GM19455 (cell line): ENCODE data around the gene SPAG9.

Experiments
- ATAC-seq: cut with Tn5 transposase; IDR thresholded peaks from one replicate; pipeline ENCODE4 v1.9.1; 2021; ENCODE audit not compliant: unreplicated experiment

The SPAG9 gene

GRCh38 chr17:50993544-50993943 is 127.1 kb downstream of the SPAG9 start:
- no peak for ATAC-seq

DNA sequence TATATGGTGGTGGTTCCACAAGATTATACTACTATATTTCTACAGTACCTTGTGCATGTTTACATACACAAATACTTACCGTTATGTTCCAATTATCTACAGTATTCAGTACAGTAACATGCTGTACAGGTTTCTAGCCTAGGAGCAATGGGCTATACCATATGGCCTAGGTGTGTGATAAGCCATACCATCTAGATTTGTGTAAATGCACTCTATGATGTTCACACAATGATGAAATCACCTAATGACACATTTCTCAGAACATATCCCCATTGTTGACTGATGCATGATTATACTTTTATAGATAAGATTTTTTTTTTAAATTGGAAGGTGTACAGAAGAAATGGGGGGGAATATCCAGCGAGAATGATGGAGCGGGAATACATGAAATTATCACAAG is 131.5 kb downstream of the SPAG9 start:
- no peak for ATAC-seq

- no peak for ATAC-seq
Measured at GRCh38 chr17:50988427-50988826, 132.2 kb downstream of the SPAG9 start.

- no peak for ATAC-seq
Measured at GRCh38 chr17:50986989-50987660, 133.5 kb downstream of the SPAG9 start.

DNA sequence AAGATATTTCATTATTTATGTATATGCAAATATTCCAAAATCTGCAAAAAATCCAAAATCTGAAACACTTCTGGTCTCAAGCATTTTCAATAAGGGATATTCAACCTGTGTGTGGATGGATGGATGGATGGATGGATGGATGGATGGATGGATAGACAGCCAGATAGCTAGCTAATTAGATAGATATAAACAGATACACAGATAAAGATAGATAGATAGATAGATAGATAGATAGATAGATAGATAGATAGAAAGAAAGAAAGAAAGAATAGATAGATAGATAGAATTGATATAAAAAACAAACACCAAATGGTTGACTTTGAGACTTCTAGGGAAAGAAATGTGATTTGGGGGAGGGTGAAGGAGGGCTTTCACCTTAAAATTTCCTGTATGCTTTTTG is 139.4 kb downstream of the SPAG9 start:
- ATAC-seq: no peak

GRCh38 chr17:50979524-50979927 is 141.1 kb downstream of the SPAG9 start:
- ATAC-seq: no peak

DNA sequence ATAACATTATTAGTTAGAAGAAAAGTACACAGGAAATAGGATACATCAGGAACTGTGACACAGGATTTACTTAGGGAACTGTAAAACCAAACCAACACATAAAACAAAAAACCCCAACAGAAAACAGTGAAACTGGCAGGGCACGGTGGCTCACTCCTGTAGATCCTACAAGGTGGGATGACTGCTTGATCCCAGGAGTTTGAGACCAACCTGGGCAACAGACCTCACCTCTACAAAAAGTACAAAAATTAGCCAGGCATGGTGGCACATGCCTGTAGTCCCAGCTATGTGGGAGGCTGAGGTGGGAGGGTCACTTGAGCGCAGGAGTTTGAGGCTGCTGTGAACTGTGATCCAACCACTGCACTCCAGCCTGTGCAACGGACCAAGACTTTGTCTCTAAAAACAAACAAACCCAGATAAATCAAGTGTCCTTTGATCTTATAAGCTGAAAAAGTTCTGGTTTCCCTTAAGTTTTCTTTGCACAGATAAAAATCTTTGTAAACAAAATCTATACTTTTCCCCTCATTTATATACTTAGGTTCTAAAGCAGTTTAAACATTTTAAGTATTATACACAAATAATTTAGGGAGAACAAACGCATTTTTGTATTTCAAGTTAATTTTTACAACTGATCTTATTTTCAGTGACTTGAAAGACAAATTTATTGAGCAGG is 143.0 kb downstream of the SPAG9 start:
- ATAC-seq: no peak

DNA sequence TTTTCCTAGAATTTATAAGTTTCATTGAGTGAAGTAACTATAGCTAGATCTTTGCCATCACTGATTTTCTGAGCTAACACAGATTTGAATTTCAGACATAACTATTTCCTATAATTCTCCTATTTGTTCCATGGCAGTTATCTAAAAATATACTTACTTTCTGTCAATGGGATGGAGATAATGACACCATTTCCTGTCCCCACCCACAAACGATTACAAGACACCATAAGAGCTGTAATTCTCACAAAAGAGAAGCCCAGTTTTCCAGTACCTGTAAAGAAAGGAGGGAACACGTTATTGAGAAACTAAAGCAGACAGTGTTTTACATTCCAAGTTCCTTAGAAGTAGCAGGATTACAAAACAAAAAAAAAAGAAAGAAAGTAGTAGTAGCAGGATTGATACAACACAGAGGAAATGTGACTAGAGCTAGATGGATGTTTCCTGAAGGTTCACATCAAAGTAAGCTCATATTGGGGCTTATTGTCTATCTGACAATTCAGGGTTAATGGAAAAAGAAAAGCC is 143.7 kb downstream of the SPAG9 start:
- ATAC-seq: no peak

DNA sequence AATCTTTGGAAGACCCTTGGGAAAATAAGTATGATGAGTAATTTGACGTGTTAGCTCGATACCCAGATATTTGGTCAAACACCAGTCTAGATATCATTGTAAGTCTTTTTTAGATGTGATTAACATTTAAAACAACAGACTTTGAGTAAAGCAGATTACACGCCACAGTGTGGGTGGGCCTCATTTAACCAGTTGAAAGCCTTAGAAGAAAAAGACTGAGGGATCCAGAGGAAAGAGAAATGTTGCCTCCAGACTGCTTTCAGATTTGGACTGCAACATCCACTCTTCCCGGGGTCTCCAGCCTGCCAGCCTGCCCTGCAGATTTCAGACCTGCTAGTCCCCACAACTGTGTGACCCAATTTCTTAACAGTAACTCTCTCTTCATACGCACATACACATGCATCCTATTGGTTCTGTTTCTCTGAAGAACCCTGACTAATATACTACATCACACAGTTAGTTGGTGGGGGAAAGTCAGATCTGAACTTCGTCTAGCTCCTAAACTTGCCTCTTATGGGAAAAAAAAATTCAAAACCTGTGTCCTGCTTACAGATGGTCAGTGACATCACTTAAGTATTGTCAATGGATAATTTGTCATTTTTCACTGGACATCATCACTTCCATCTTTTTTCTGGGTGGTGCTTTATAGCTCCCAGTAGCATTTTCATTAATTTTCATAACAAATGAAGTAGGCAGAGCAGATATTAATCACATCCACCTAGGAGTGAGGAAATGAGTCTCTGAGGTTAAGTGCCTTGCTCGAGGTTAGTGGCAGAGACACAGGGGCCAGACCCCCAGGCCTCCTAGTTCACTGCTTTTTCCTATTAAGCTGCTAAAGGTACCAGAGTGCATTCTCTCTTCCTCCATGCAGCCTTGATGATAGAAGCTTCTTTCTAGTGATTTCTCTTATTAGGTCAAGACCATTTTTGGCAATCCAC is 146.8 kb downstream of the SPAG9 start:
- ATAC-seq: no peak

DNA sequence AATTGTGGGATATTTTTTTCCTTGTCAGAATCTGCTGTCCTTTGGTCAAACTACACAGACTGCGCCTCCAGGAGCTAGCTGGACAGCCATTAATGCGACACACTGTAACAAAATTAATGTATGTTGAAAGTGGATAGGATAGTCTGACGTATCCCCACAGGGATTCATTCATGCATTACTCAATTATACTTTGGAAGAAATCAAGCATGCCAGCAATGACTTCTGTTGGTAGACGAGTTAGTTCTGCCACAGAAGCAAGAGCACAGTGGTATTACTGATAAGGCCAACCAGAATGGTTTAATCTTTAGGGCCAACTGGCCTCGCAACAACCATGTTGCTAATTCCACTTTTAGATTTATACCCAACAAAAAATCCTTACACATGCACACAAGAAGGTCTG is 148.1 kb downstream of the SPAG9 start:
- no peak for ATAC-seq

GRCh38 chr17:50967795-50968194 is 152.9 kb downstream of the SPAG9 start:
- no peak for ATAC-seq

GRCh38 chr17:50966163-50966666 is 154.5 kb downstream of the SPAG9 start:
- ATAC-seq: no peak

DNA sequence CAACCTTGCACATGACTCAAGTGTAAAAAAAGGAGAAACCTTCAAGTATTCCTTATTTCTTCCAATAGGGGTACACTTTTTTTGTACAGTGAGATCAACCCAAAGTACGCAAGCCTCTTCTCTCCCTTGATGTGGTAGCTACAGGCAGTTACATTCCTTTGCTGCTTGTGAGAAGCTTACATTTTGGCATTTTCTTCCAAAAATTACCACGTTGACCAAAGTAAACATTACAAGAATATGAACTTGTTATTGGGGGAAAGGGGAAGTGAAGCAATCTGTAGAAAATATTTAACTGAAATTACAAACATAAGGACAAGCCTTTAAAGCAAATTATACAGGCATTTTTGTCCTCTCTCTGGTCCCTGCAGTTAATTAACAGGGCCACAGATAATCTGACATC is 157.5 kb downstream of the SPAG9 start:
- no peak for ATAC-seq

- no peak for ATAC-seq
Measured at GRCh38 chr17:50961282-50962220, 159.1 kb downstream of the SPAG9 start.

- no peak for ATAC-seq
Measured at GRCh38 chr17:50959341-50959740, 161.3 kb downstream of the SPAG9 start.

DNA sequence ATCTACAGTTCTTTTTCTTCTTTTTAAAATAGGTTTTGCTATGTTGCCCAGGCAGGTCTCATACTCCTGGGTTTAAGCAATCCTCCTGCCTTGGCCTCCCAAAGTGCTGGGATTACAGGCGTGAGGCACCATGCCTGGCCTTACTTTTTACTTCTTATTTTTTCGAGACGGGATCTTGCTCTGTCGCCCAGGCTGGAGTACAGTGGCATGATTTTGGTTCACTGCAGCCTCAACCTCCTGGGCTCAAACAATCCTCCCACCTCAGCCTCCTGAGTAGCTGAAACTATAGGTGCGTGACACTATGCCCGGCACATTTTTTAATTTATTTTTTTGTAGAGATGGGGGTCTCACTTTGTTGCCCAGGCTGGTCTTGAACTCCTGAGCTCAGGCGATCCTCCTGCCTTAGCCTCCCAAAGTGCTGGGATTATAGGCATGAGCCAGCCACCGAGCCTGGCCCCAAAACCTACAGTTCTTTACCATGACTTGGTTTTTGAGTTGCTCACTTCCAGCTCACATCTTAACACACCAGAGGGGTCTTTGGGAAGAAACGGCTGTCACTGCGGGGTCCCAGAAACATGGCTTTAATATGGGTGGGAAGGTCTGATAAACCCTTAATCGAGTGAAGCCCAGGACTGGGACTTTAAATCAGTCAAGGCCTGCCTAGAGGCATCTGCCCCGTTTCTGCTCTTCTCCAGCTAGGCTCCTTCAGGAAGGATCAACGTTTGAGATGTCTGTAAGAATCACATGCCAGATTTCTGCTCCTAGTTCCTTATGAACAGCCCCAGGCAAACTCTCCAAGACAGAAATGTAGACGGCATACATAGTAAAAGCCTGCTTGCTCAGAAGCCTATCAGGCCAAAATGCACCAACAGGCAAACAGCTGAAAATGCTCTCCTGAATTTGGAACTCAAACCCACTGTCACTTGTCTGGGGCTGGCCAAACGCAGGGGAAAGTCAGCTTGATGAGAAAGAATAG is 162.8 kb downstream of the SPAG9 start:
- ATAC-seq: no peak

GRCh38 chr17:50956750-50957523 is 163.7 kb downstream of the SPAG9 start:
- ATAC-seq: no peak

GRCh38 chr17:50956409-50956749 is 164.3 kb downstream of the SPAG9 start:
- no peak for ATAC-seq
